ENCODE data around the gene TSPAN18.

Gene TSPAN18

DNA sequence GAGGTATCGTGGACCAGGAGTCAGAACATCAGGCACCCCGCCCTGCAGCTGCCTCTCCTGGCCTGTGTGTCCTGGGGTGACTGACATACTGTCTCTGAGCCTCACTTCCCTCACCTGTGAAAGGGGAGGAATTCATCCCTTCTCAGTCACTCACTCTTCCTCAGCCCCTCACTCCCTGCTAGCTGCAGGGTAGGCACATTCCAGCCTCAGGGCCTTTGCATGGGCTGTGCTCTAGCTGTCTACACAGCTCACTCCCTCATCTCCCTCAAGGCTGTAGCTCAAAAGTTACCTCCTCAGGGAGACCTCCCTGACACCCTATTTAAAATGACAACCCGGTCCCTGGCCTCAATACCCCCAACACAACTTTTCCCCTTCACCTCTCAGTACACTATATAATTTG is 221.4 kb downstream of the TSPAN18 start:
- no peak for DNase-seq

DNA sequence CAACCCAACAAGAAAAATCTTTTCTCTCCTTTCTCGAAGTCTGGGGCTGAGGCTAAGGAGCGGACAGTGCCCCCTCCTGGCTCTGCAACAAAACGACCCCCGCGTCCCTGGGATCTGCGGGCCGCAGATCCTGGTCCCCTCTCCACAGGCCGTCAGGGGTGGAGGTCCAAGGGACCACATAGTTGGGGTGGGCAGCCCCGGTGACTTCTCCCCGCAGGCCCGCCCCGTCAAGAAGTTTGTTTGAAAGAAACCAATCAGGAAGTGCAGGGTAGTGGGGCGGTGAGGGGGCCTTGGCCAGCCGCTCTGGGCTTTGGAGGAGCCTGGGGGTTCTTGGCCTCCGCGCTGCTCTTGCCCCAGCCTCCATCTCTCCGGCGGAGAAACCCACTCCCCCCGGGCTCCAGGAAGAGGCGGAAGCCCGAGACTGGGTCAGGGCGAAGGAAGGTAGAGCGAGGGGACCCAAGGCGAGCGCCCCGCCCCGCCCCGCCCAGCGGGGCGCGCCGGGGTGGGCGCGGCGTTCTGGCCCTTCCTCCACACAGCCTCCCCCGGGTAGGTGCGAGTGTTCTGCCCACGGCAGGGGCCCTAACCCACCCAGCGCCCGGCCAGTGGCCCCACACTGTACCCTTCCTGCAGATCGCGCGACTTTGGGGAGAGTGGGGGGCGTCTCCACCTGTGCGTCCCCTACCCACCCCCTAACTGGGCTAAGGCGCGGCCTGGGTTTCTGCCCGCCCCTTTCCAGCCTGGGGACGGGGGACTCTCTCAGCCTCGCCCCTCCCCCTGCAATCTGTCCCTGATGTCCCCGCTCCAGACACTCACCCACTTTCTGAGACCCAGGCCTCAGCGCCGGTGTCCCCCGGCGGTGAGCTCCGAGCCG is 222.6 kb downstream of the TSPAN18 start:
- DNase-seq: peak in 1 of 5 experiments; percentile 17

DNA sequence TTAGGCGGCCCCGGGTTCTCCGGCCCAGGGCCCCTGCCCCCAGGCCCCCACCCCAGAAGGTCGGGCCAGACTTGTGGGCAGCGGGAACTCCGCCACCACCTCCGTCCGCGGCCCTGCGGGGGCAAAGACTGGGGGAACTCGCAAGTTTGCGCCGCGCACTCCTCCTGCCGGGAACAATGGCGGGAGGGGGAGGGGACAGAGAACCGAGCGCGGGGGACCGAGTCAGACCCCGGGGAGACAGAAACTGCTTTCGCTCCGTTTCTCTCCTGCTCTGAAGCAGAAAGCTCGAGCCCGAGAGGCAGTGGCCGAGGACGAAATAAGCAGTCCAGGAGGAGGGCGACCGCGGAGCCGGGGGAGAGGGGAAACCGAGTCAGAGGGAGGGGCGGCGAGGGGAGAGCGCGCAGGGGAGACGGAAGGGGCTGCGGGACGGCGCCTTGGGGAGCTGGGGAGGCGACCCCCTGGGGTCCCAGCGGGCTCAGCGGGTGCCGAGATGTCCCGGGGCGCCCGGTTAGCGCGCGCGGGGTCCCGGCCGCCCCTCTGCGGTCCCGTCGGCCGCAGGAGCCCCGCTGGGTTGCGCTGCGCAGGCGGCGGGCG is 223.4 kb downstream of the TSPAN18 start:
- DNase-seq: peak in 1 of 5 experiments; percentile 17

DNA sequence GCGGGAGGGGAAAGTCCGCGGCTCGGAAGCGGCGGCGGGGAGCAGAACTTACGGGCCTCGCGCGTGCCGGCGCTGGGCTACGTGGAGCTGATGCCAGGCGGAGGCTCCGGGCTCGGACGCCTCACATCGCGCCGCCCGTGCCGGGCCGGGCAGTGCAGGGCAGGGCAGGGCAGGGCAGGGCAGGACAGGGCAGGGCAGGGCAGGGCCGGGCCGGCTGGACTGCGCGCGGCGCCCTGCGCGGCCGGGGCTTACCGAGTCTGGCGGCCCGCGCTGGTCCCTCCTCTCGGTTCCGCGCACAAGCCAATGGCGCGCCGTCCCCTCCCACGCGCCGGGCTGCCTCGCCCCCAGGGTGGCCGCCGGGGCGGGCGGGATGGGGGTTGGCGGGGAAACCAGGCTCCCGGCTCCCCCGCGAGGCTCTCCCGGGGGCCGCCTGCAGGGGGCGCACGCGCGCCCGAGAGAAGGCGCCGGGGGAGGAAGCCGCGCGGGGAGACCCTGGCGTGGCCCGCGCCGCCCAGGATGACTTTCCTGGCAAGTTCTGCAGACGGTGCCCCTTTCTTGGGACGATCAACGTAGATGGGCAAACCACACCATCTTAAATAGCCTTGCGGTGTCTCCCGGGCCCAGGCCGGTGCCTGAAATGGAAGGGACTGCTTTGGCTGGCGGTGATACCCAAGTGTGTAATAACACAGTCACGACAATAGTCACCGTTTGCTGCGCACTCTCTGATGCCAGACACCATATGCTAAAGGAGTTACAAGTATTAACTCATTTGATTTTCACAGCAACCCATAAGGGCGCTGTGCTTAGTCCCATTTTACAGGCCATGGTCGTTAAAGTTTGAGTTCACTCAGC is 224.1 kb downstream of the TSPAN18 start, which contains the start of gene TP53I11:
TSS of gene TP53I11 (minus strand) at position 259 of the 852 bp plus-strand sequence. CDS start 12,548 bp downstream, outside the sequence.
- peak; percentile 34 to 63 (median 46) for DNase-seq

DNA sequence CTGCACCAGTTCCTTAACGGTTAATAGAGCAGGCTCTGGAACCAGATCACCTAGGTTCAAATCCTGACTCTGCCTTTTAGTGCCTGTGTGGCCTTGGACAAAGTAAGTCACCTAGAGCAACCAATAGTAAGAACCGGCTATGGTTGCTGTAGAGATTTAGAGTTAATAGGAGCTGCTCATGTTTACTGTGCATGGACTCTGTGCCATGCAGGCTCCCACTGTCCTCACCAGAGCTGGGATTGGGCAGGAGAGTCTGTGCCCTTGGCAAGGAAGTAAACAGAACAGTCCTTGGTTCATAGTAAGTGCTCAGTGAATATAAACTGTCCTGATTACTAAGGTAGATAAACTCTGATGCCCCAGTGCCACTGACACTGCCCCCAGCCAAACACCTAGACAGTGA is 225.3 kb downstream of the TSPAN18 start:
- no peak for DNase-seq

DNA sequence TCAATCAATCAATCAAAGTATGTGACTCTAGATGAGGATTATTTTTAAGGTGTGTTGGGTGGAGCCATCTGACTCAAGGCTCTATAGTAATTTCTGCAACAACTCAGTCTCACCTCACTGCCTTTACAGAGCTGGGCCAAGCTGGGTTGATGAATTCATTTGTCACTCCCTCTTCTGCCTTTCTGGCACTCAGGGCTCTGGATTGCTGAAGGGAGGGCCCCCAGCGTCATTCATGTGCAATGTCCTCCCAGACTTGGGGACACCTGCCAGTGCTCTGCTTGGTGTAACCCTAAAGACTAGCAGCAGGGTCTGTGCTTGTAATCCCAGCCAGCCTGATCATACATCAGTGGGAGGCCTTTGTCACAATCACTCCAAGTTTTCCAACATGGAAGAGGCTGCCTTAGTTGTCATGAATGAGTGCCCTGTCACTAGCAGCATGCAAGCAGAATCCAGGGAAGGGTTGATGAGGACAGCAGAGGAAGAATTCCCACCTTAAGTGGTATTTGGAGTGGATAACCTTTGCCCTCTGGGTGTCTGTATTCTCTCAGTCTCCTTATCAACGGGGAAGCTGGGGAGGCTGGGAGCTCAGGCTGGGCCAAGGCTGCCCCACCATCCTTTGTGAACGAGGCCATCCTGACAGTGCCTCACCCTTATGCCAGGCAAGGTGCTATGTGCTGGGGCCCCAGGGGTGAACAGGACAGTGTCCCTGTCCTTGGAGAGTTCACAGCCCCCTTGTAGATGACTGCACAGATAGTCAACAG is 225.9 kb downstream of the TSPAN18 start:
- DNase-seq: no peak

DNA sequence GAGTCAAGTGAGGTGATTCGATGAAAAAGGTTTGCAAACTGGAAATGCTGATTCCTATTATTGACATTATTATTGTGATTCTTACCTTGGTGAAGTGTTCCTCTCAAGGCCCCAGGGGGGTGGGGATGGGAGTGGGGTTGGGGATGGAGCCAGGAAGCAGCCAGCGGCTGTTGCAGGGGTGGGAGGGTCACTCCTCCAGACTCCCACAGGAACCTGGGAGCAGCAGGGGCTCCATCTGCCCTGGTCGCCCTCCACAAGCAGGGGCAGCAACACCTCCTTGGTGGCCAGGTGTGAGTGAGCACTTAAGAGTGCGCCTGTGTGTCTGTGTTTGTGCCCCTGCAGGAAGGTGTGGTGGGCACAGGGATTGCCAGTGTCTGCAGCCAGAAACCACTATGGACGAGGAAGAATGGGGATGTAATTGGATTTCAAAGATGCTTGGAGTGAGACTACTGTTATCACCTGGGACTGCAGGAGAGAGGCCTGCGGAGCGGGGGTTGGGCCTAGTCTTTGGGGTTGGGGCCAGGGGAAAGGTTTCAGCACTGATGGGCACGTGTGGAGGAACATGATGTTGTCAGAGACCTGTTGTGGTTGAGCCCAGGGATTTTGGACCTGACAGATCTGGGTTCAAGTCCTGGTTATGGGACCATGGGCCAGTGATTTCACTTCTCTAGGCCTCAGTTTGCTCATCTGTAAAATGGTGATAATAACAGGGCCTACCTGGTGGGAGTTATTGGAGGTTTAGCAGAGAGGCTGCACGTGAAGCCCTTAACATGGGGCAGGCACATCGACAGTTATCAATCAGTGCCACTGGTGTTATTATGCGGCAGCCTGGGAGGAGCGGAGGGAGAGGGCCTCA is 227.5 kb downstream of the TSPAN18 start:
- no peak for DNase-seq

DNA sequence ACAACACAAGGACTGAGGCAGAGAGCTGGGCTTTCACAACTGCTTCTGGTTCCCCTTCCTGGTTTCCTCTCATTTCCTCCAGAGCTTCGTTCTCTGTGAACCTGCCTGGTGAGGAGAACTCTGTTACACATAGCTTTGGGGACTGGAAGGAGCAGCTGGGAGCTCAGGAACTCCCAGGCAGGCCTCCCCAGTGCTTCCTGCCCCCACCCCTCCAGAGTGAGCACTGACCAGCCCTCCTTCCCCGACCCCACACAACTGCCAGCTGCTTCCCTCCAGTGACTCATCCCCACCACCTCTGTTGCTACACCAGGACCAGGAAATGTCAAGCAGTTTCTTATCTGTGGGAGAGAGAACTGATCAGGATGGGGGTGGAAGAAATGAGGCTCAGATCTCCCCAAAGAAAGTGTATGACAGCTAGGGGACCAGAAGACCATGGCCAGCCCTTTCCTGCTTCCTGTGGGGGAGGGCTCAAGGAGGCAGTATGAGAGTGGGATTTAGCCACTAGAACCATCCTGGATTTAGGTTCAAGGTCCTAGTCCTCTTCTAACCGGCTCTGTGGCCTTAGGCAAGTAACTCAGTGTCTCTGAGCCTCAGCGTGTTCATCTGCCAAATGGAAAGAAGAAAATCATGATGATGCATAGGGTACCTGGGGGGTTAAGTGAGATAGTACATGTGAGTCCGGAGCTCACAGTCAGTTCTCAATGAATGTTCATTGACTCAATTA is 228.4 kb downstream of the TSPAN18 start:
- DNase-seq: no peak

DNA sequence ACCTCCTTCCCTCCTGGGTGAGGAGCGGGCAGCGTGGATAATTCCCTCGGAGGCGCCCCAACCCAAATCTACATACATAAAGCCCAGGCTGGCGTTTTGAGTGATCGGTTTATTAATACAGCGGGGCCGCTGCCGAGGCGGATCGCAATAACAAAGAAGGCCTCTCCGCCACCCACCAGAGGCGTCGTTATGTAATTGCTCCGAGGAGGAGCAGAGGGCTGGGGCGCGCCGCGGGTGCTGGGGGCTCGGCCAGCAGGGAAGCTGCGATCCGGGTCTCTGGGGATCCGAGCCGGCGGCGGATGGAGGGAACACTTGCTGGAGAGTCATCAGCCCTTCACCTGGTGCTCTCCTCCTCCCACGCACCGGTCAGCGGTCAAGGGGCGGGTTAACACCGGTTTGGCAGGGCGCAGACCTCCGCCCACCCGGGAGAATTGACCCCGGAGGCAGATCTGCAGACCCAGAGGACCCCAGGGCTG is 230.3 kb downstream of the TSPAN18 start:
- DNase-seq: no peak

DNA sequence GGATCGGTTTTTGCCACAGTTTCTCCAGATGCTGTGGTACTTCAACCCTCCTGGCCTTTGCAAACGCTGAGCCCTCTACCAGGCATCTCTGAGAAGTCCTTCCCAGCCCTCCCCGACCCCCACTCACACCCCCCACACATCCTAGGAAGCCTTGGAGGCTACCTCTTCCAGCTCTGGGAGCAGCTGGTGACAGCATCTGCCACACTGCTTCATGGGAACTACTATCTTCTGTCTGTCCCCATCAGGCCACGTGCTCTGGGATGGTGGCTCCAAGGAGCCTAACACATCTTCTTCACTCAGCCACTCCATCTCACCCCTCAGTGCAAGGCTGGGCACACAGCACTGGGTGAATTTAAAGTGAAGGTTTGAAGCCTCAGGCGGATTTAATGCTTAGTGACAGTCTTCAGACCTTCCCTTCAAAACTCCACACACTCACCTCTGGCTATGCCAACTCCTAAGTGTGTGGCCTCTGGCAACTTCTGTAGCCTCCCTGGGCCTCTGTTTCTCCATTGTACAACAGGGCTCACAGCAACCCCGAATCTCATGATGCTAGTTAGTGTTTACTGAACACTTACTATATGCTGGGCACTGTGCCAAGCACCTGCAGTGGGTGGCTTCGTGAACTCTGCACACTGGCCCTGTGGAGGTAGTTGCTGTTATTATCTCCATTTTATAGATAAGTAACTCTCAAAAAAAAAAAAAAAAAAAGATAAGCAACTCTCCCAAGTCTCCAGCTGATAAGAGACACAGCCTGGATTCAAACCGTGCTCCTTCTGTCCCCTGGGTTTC is 231.2 kb downstream of the TSPAN18 start:
- no peak for DNase-seq

DNA sequence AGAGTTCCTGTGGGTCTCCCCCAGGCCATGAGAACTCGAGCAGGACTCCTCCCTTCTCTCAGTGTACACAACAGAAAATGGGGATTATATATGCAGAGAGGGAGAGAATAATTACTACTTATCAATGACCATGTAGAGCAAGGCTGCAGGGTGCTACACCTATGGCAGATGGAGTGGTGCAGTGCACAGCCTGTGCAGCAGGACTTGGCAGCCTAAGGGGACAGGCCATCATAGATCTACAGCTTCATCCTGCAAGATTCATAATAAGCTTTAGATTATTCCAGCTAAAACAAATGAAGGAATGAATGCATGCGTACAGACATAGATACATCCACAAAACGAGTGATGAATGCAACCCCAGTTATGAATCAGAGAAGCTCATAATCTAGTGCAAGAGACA is 232.3 kb downstream of the TSPAN18 start:
- no peak for DNase-seq

DNA sequence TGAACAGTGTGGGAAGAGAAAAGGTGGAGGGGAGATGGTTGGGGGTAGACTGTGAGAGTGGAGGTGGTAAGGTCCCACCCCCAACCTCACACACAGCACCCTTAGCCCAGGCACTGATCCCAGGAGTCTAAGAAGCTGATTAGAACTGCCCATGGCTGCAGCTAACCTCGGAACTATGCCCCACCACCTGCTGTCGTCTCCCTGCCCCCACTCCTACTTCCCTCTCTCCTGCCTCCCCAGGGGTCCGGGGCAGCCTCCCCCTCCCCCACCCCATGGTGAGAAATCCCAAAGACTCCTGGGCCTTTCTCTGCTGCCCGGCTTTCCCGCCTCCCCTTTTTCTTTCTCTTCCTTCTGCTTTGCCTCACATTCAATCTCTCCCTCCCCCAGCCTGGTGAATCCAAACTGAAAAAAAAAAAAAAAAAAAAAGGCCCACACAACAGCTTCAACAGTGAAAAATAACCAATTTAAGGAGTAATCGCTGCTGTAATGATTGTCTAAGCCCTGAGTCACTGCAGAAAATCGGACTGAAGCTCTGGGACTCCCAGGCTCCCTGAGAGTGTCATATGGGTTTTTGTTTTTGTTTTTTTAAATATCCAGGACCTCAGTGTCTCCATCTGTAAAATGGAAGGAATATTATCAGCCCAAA is 233.6 kb downstream of the TSPAN18 start:
- no peak for DNase-seq

DNA sequence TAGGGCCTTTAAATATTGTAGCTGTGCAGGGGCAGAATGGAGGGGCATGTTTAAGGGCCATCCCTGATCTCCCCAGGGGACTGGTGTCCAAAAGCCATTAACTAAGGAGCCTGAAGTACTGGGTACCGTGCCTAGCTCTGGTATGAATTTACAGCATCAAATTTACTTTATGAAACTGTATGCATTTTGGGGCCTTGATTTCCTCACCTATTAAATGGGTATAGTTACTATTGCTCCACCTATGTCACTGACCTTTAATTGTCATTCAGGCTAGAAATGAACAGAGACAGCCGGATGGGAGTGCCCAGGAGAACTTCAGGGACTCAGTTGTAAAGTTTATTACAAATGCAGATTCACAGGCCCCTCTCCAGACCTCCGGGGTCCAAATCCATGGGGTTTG is 235.7 kb downstream of the TSPAN18 start:
- DNase-seq: no peak

DNA sequence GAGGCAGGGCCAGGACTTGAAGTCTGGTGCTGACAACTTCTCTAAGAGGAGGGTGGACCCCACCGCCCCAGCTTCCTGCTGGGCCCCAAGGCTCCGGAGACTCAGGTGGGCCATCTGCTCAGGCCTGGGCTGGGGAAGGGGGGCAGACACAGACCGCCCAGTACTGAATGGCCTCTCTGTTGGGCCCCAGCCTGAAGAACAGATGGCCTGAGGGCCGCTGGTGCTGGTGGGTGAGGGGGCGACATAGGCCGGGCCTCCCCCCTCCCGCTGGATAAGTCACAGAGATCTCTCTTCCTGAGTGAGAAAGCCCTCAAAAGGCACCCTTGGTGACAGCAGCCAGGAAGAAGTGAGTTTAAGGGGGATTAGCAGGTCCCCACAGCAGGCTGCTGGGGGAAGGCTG is 236.4 kb downstream of the TSPAN18 start:
- DNase-seq: no peak

DNA sequence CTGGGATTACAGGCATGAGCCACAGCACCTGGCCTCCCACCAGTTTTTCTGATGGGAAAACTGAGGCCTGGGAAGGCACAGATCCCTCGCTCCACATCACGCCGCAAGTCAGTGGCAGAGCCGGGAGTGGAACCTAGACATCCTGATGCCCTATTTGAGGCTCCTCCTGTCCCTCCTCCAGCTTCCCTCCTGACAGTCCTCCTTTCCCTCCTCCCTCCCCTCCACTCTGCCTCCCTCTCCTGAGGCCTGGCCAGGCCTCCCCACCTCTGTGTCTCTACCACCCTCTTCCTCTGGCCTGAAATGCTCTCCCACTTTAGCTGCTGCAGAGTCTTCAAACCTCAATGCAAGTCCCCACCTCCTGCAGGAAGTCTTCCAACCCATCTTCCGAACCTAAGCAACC is 237.2 kb downstream of the TSPAN18 start:
- DNase-seq: no peak

DNA sequence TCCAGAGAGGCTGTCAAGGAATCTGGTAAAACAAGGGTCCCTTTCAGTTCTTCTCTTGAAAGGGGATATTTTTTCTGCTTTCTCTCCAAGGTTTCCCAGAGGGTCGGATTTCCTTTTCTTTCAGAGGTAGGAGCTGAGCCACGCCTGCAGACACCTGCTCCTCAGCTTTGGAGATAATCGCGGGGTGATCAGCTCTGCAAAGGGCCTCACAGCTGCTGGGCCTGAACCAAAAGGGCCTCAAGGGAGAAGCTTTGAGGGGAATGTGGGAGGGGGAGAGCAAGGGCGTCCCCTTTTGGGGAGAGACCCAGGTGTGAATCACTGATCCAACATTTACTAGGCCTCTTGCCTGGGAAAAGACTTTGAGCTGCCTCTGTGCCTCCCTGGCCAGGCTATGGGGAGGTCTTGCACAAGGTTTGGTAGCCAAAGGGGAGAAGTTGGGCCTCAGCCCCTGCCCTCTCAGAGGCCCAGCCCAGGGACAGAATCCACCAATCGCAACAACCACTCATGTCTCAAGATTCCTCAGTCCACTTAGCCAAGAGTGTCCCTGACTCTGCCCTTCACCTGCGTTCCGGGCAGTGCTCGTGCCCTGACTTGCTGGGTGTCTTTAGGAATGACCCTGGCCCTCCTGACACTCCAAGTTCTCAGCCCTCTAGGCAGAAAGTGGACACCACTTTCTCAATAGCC is 237.9 kb downstream of the TSPAN18 start:
- DNase-seq: no peak

DNA sequence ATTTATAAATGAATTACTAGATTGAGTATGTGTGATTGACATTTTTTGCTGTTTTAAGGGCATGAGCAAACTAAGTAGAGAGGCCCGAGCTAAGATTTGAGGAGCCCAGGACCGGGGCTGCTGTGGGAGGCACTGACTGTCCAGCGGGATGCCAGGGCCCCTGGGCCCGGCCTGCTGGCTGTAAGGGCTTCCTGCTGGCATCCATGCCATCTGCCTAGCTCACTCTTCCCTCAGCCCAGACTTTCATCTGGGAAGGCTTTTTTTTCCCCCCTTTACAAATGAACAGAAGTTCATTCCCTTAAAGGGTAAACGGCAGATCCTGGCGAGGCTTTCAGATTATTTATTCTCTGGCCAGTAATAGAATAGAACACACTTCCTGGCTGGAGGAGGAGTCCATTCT is 239.9 kb downstream of the TSPAN18 start:
- DNase-seq: no peak

DNA sequence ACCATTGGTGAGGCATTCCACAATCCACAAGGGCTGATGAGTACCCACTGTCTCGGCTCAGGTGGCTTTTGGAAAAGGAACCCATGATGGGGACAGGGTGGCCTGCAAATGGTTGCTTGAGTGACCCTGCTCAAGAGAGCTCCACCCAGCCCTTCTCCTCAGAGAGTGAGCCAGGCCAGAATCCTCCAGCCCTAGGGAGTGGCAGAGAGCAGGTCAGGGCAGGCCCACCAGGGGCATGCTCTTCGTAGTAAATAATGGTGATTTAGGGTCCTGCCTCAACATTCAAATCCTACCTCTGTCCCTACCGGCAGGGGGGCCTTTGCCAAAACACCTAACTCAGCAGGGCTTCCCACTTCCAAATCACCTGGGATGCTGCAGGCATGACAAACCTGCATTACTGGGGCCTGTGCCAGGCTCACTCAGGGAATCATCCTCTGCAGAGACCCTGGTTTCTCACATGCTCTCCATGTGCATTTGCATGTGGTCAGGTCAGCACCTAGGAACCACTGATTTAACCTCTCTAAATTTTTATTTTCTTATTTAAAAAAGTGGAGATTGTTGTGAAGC is 241.3 kb downstream of the TSPAN18 start:
- no peak for DNase-seq

All from T-helper 2 cell (primary cell).